ENCODE data around the gene NOVA2. TPM values are rescaled to one million over a fixed set of nuclear protein-coding genes. Genes with fewer than 3 reads are reported as not detected.

NOVA2 gene
- total and polyA plus RNA-seq, 9 of the 15 experiments (the other 6 are each of a cell fraction or from before 2014, with no cell fraction given) = not detected

DNA sequence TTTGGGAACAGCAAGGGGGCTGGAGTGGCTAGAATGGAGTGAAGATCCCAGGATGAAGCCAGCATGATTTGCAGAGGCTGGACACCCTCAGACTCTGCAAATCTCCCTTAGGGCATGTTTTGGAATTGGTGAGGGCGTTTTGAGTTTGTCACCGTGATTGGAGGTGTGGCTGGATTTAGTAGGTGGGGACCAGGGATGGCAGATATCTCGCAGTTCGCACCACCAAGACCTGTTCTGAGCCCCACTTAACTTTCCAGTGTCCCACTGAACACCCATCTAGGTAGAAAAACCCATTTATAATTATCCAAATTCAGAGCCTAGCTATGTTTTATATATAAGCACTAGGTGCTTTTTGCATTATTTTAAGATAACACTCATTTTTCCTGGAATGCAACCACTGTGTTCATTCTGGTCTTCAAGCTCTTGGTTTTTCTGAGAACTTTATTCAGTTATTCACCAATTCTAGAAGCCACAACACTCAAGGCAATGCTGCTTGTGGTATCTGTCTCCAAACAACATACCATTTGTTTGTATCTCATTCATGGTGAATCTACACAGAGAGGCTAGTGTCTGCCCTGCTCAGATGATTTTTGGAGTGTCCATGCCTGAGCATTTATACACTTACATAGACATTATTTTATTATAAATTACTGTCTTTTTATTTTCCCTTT, 56.1 kb downstream of the NOVA2 start:
- H3K9ac ChIP-seq (ENCODE audit: insufficient read depth in 1 of 2, low read depth in 2 of 2, low read length in 2 of 2) = no peak overlapping the region
- no peaks in the 10 kb centered on the region for H3K9me3 ChIP-seq (replicated peaks; ENCODE audit: control insufficient read depth, insufficient read depth, low read depth, low read length)
- FAIRE-seq (no peak), ATAC-seq (no peak), DNase-seq (ENCODE audit: extremely low read depth in 1 of 4, low spot score in 3 of 4) (no peak)
- no peak overlapping the region for H3K27ac ChIP-seq (ENCODE audit: extremely low read depth, low read depth, low read length)
- 0% methylated on average over 4 of the region's 4 CpGs for WGBS (ENCODE audit: insufficient coverage, low coverage, missing lambda C conversion rate)
- in situ Hi-C loops (cut with MboI) (loop anchor here (10.0 kb wide), 1 partner anchor 347 kb away; no protein-coding TSS in a partner anchor), intact Hi-C loops (cut with micrococcal nuclease) (no loop called here)
- ChIA-PET CTCF (ENCODE audit: low intra/inter-chr PET ratio) (no interaction called here), POLR2A (interaction anchor here (0.7 kb wide), 2 partner anchors 14 to 26 kb away, joined by 3 to 4 read pairs; no protein-coding TSS in a partner anchor)
- H3K79me2 ChIP-seq (ENCODE audit: control insufficient read depth, insufficient read depth, low read length) = no peaks in the 10 kb centered on the region
- H3K4me1 ChIP-seq (replicated peaks in 1 of 2; ENCODE audit: control insufficient read depth in 2 of 2, insufficient read depth in 2 of 2, low read length in 2 of 2) = peaks cover 5 to 16% of the 10 kb centered on the region in 2 experiments; a peak in 4 of 5 replicates
- no TSS peak for BruUV-seq (replicated peaks)
- H3K4me3 ChIP-seq = no peak overlapping the region
- H2AFZ ChIP-seq (ENCODE audit: low read depth, low read length) = no peak overlapping the region
- H3K27me3 ChIP-seq (ENCODE audit: control insufficient read depth in 2 of 2, insufficient read depth in 2 of 2, low read length in 2 of 2) = peaks cover 17 to 20% of the 10 kb centered on the region in 2 experiments; a peak in 4 of 5 replicates
- no peaks in the 10 kb centered on the region for H3K36me3 ChIP-seq (ENCODE audit: control insufficient read depth, insufficient read depth, low read length)
- no peaks in the 10 kb centered on the region for H3K9me1 ChIP-seq (ENCODE audit: control insufficient read depth, insufficient read depth, low read length)
- TF ChIP-seq, protein P1, sequence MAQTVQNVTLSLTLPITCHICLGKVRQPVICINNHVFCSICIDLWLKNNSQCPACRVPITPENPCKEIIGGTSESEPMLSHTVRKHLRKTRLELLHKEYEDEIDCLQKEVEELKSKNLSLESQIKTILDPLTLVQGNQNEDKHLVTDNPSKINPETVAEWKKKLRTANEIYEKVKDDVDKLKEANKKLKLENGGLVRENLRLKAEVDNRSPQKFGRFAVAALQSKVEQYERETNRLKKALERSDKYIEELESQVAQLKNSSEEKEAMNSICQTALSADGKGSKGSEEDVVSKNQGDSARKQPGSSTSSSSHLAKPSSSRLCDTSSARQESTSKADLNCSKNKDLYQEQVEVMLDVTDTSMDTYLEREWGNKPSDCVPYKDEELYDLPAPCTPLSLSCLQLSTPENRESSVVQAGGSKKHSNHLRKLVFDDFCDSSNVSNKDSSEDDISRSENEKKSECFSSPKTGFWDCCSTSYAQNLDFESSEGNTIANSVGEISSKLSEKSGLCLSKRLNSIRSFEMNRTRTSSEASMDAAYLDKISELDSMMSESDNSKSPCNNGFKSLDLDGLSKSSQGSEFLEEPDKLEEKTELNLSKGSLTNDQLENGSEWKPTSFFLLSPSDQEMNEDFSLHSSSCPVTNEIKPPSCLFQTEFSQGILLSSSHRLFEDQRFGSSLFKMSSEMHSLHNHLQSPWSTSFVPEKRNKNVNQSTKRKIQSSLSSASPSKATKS (CRISPR knock-in tag; IDR thresholded peaks at IDR 0.05) = no peak
- TF ChIP-seq, protein P2, sequence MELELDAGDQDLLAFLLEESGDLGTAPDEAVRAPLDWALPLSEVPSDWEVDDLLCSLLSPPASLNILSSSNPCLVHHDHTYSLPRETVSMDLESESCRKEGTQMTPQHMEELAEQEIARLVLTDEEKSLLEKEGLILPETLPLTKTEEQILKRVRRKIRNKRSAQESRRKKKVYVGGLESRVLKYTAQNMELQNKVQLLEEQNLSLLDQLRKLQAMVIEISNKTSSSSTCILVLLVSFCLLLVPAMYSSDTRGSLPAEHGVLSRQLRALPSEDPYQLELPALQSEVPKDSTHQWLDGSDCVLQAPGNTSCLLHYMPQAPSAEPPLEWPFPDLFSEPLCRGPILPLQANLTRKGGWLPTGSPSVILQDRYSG (tag; conservative IDR thresholded peaks at IDR 0.05; ENCODE audit: low read depth) = no peak
- TF ChIP-seq, protein P3, sequence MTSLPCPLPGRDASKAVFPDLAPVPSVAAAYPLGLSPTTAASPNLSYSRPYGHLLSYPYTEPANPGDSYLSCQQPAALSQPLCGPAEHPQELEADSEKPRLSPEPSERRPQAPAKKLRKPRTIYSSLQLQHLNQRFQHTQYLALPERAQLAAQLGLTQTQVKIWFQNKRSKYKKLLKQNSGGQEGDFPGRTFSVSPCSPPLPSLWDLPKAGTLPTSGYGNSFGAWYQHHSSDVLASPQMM (CRISPR knock-in tag; IDR thresholded peaks at IDR 0.05) = no peak
- TF ChIP-seq NFATC3 (IDR thresholded peaks at IDR 0.05) (no peak), SAP30 (IDR thresholded peaks at IDR 0.05; ENCODE audit: borderline replicate concordance, insufficient read depth, low read depth, low read length, poor library complexity, severe bottlenecking) (no peak), ZNF146 (CRISPR knock-in tag; IDR thresholded peaks at IDR 0.05; ENCODE audit: unreplicated experiment) (no peak), ZNF3 (CRISPR knock-in tag; IDR thresholded peaks at IDR 0.05) (no peak), MAFK (IDR thresholded peaks at IDR 0.05; ENCODE audit: low read length) (no peak), ELF2 (CRISPR knock-in tag; IDR thresholded peaks at IDR 0.05) (no peak), FOXP1 (CRISPR knock-in tag; IDR thresholded peaks at IDR 0.05) (no peak), ZNF184 (CRISPR knock-in tag; IDR thresholded peaks at IDR 0.05) (no peak), CEBPB (tag; IDR thresholded peaks at IDR 0.05) (no peak)
- TF ChIP-seq, protein P4, sequence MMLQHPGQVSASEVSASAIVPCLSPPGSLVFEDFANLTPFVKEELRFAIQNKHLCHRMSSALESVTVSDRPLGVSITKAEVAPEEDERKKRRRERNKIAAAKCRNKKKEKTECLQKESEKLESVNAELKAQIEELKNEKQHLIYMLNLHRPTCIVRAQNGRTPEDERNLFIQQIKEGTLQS (IDR thresholded peaks at IDR 0.05) = no peak
- TF ChIP-seq, protein P4 (CRISPR knock-in tag; conservative IDR thresholded peaks at IDR 0.05) = no peak
- TF ChIP-seq, protein P5, sequence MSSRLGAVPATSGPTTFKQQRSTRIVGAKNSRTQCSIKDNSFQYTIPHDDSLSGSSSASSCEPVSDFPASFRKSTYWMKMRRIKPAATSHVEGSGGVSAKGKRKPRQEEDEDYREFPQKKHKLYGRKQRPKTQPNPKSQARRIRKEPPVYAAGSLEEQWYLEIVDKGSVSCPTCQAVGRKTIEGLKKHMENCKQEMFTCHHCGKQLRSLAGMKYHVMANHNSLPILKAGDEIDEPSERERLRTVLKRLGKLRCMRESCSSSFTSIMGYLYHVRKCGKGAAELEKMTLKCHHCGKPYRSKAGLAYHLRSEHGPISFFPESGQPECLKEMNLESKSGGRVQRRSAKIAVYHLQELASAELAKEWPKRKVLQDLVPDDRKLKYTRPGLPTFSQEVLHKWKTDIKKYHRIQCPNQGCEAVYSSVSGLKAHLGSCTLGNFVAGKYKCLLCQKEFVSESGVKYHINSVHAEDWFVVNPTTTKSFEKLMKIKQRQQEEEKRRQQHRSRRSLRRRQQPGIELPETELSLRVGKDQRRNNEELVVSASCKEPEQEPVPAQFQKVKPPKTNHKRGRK (tag; IDR thresholded peaks at IDR 0.05) = no peak
- no peak overlapping the region for H3K4me2 ChIP-seq (ENCODE audit: insufficient read depth, low read length)
- H4K20me1 ChIP-seq (replicated peaks; ENCODE audit: control insufficient read depth, insufficient read depth, low read length) = no peaks in the 10 kb centered on the region
